GM12874 (cell line): ENCODE measurements around the gene POLD1.

Experiments
- CTCF ChIP-seq: IDR thresholded peaks from 2 replicates; pipeline ENCODE4 v1.5.1; 2011; ENCODE audit warnings: low read depth, mild to moderate bottlenecking, control low read depth, low read length, moderate library complexity; ENCODE audit not compliant: insufficient read depth

POLD1 gene

GRCh38 chr19:50381881-50382729, 2.0 kb upstream of the POLD1 start:
- TF ChIP-seq CTCF = no peak

GRCh38 chr19:50383001-50383851, 921 bp upstream of the POLD1 start:
- TF ChIP-seq CTCF = no peak

GRCh38 chr19:50384685-50385535, 763 bp downstream of the POLD1 start:
- TF ChIP-seq CTCF = no peak

- no peak for TF ChIP-seq CTCF
Measured at GRCh38 chr19:50387176-50387867, 3.2 kb downstream of the POLD1 start.

GRCh38 chr19:50387868-50388245, 3.7 kb downstream of the POLD1 start:
- TF ChIP-seq CTCF = no peak

- TF ChIP-seq CTCF = no peak
Measured at GRCh38 chr19:50392759-50393158, 8.6 kb downstream of the POLD1 start.
